ES-I3 (cell line): ENCODE results near the gene NDN.
"Not testable (repeated sequence)": the region's sequence is repeated elsewhere in the genome, so short reads cannot be mapped to it uniquely, and the experiment has no call there.

Source experiments
- H3K36me3 ChIP-seq: 2 replicates; pipeline ENCODE4 v1.6.1; 2013; ENCODE audit warnings: mild to moderate bottlenecking, low read length, control low read depth, moderate library complexity; ENCODE audit not compliant: insufficient read depth
- H3K4me1 ChIP-seq: 2 replicates; pipeline ENCODE4 v1.6.1; 2013; ENCODE audit warnings: mild to moderate bottlenecking, control low read depth, low read length; ENCODE audit not compliant: insufficient read depth
- H3K9ac ChIP-seq: 2 replicates; pipeline ENCODE4 v1.6.1; 2013; ENCODE audit warnings: low read depth, mild to moderate bottlenecking, low read length, moderate library complexity
- H3K9me3 ChIP-seq: 2 replicates; pipeline ENCODE4 v1.6.1; 2013; ENCODE audit warnings: mild to moderate bottlenecking, low read length, moderate library complexity; ENCODE audit not compliant: control insufficient read depth, insufficient read depth

Gene NDN

GRCh38 chr15:23687143-23687470 lies at the start of gene NDN:
Gene NDN, minus strand, starts transcription at chr15:23687305. Its CDS starts 88 bp downstream, at chr15:23687217.
- Histone ChIP-seq H3K9ac (peak within 1 kb of the TSS; percentile 70), H3K9me3 (no peaks in the 10 kb centered on the region), H3K4me1 (peaks cover 11% of the 10 kb centered on the region; the same call in 1 of the 2 replicates), H3K36me3 (no peaks in the 10 kb centered on the region)

GRCh38 chr15:23736033-23736673 lies 49.0 kb upstream of the NDN start:
- Histone ChIP-seq H3K9ac (no peak overlapping the region), H3K4me1 (no peaks in the 10 kb centered on the region), H3K36me3 (no peaks in the 10 kb centered on the region), H3K9me3 (no peaks in the 10 kb centered on the region)

- H3K9ac ChIP-seq, result no peak overlapping the region
- no peaks in the 10 kb centered on the region for H3K9me3 ChIP-seq
- no peaks in the 10 kb centered on the region for H3K4me1 ChIP-seq
- H3K36me3 ChIP-seq, result no peaks in the 10 kb centered on the region
Measured at GRCh38 chr15:23734862-23735261, 47.8 kb upstream of the NDN start.

- not testable (repeated sequence) for H3K36me3 ChIP-seq, H3K4me1 ChIP-seq, H3K9me3 ChIP-seq
- peak overlapping the region; percentile 69 for H3K9ac ChIP-seq
Measured at GRCh38 chr15:23713874-23714656, 27.0 kb upstream of the NDN start.

GRCh38 chr15:23708332-23708731 lies 21.2 kb upstream of the NDN start:
- Histone ChIP-seq H3K9me3 (no peaks in the 10 kb centered on the region), H3K4me1 (no peaks in the 10 kb centered on the region)

GRCh38 chr15:23695282-23695681 lies 8.2 kb upstream of the NDN start:
- Histone ChIP-seq H3K9ac (no peak overlapping the region), H3K36me3 (no peaks in the 10 kb centered on the region; the same call in 1 of the 2 replicates), H3K4me1 (peaks cover 7% of the 10 kb centered on the region; the same call in 1 of the 2 replicates), H3K9me3 (no peaks in the 10 kb centered on the region; the same call in 1 of the 2 replicates)

More at GRCh38 chr15:23708332-23708731, 21.2 kb upstream of the NDN start:
- Histone ChIP-seq H3K9ac (no peak overlapping the region), H3K36me3 (no peaks in the 10 kb centered on the region; the same call in 1 of the 2 replicates)

GRCh38 chr15:23694592-23694991 lies 7.5 kb upstream of the NDN start:
- Histone ChIP-seq H3K9me3 (no peaks in the 10 kb centered on the region; the same call in 1 of the 2 replicates), H3K9ac (no peak overlapping the region), H3K4me1 (peaks cover 11% of the 10 kb centered on the region; the same call in 1 of the 2 replicates), H3K36me3 (no peaks in the 10 kb centered on the region; the same call in 1 of the 2 replicates)

- Histone ChIP-seq H3K9me3 (no peaks in the 10 kb centered on the region), H3K36me3 (no peaks in the 10 kb centered on the region; the same call in 1 of the 2 replicates), H3K9ac (no peak overlapping the region)
Measured at GRCh38 chr15:23690450-23690852, 3.3 kb upstream of the NDN start.

GRCh38 chr15:23690015-23690414 lies 2.9 kb upstream of the NDN start:
- Histone ChIP-seq H3K9me3 (no peaks in the 10 kb centered on the region), H3K9ac (no peak overlapping the region), H3K4me1 (peaks cover 11% of the 10 kb centered on the region; the same call in 1 of the 2 replicates), H3K36me3 (no peaks in the 10 kb centered on the region; the same call in 1 of the 2 replicates)

More at GRCh38 chr15:23690450-23690852, 3.3 kb upstream of the NDN start:
- peaks cover 11% of the 10 kb centered on the region; the same call in 1 of the 2 replicates for H3K4me1 ChIP-seq

GRCh38 chr15:23686466-23687142 lies 501 bp downstream of the NDN start:
- H3K9ac ChIP-seq, result peak overlapping the region; percentile 70
- H3K4me1 ChIP-seq, result peaks cover 11% of the 10 kb centered on the region; the same call in 1 of the 2 replicates
- H3K9me3 ChIP-seq, result no peaks in the 10 kb centered on the region
- H3K36me3 ChIP-seq, result no peaks in the 10 kb centered on the region

GRCh38 chr15:23671481-23671880 lies 15.6 kb downstream of the NDN start:
- no peaks in the 10 kb centered on the region for H3K9me3 ChIP-seq
- no peaks in the 10 kb centered on the region for H3K36me3 ChIP-seq
- H3K4me1 ChIP-seq, result no peaks in the 10 kb centered on the region
- H3K9ac ChIP-seq, result no peak overlapping the region

GRCh38 chr15:23670970-23671369 lies 16.1 kb downstream of the NDN start:
- Histone ChIP-seq H3K9me3 (no peaks in the 10 kb centered on the region), H3K36me3 (no peaks in the 10 kb centered on the region), H3K9ac (no peak overlapping the region), H3K4me1 (no peaks in the 10 kb centered on the region)

- Histone ChIP-seq H3K9ac (no peak overlapping the region), H3K4me1 (no peaks in the 10 kb centered on the region), H3K36me3 (no peaks in the 10 kb centered on the region), H3K9me3 (no peaks in the 10 kb centered on the region)
Measured at GRCh38 chr15:23663232-23663631, 23.9 kb downstream of the NDN start.

- H3K36me3 ChIP-seq, result no peaks in the 10 kb centered on the region
- H3K4me1 ChIP-seq, result no peaks in the 10 kb centered on the region; the same call in 1 of the 2 replicates
- H3K9me3 ChIP-seq, result no peaks in the 10 kb centered on the region
- H3K9ac ChIP-seq, result no peak overlapping the region
Measured at GRCh38 chr15:23648920-23649515, 38.1 kb downstream of the NDN start.
